ENCODE results near the gene CLIC4. TPM values are rescaled to one million over a fixed set of nuclear protein-coding genes. Genes with fewer than 3 reads are reported as not detected.
"Not testable (repeated sequence)": the region's sequence is repeated elsewhere in the genome, so short reads cannot be mapped to it uniquely, and the experiment has no call there.

The CLIC4 gene
- total and polyA plus RNA-seq, 8 donors: 12.0 to 86.7 (median 24.8) TPM

GRCh38 chr1:24803987-24804530, 58.8 kb downstream of the CLIC4 start:
- no peak for FAIRE-seq
- H3K27ac ChIP-seq: no peak overlapping the region
- DNase-seq: no peak
- no peaks in the 10 kb centered on the region for H3K27me3 ChIP-seq
- no peak for ATAC-seq
- no peak overlapping the region for H3K4me3 ChIP-seq
- H3K4me1 ChIP-seq: peaks cover 10 to 17% (median 11%) of the 10 kb centered on the region in 3 donors
- H3K36me3 ChIP-seq: no peaks in the 10 kb centered on the region
- H3K9me3 ChIP-seq: no peaks in the 10 kb centered on the region
- TF ChIP-seq, protein P1, sequence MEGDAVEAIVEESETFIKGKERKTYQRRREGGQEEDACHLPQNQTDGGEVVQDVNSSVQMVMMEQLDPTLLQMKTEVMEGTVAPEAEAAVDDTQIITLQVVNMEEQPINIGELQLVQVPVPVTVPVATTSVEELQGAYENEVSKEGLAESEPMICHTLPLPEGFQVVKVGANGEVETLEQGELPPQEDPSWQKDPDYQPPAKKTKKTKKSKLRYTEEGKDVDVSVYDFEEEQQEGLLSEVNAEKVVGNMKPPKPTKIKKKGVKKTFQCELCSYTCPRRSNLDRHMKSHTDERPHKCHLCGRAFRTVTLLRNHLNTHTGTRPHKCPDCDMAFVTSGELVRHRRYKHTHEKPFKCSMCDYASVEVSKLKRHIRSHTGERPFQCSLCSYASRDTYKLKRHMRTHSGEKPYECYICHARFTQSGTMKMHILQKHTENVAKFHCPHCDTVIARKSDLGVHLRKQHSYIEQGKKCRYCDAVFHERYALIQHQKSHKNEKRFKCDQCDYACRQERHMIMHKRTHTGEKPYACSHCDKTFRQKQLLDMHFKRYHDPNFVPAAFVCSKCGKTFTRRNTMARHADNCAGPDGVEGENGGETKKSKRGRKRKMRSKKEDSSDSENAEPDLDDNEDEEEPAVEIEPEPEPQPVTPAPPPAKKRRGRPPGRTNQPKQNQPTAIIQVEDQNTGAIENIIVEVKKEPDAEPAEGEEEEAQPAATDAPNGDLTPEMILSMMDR (IDR thresholded peaks at IDR 0.05): no peak
- intact Hi-C loops (cut with DNase I): no loop called here

DNA sequence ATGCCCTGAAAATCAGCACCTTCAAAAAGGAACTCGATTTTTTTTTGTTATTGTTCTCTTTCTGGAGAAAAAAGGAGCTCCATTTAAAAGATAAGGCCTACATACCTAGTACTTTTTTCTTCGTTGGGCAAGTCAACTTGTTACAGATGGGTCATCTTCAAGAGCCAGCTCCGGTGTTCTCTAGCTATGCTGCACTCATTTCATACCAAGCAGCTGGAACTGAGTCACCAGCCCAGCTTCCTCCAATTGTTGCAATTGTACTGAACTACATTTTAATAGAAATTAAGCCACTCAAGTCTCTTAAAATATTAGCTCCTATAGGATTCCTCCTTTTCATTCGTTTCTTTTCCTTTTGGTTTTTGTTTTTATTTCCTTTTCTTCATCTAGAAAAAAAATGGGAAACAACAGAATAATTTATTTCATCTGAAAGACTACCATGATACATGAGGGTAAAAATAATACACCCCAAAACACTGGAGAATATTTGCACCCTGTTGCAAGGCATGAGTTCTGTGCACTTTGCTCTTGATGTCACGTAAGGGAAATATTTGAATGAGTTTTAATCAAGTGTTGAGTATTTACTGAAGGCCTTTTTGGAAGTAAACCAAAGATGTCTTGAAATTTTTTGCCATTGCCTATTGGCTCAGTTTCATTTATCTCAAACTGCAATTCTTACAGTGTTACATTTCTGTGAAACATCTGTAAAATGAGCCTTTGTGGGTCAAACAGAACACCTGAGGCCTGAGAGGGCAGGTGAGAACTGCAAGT, 60.5 kb downstream of the CLIC4 start:
- peak overlapping the region in 1 of 4 donors; percentile 19 for H3K27ac ChIP-seq
- DNase-seq (no peak), ATAC-seq (peak in 3 of 4 donors; percentile 46 to 58 (median 49)), FAIRE-seq (no peak)
- H3K27me3 ChIP-seq: no peaks in the 10 kb centered on the region
- H3K36me3 ChIP-seq: no peaks in the 10 kb centered on the region
- 63 to 68% methylated on average over 5 of the region's 5 CpGs for WGBS, 2 donors
- H3K4me3 ChIP-seq: no peak overlapping the region
- TF ChIP-seq, protein P1 (IDR thresholded peaks at IDR 0.05): no peak
- H3K9me3 ChIP-seq: no peaks in the 10 kb centered on the region
- peaks cover 10 to 17% (median 11%) of the 10 kb centered on the region in 3 donors for H3K4me1 ChIP-seq
- intact Hi-C loops (cut with DNase I): no loop called here

DNA sequence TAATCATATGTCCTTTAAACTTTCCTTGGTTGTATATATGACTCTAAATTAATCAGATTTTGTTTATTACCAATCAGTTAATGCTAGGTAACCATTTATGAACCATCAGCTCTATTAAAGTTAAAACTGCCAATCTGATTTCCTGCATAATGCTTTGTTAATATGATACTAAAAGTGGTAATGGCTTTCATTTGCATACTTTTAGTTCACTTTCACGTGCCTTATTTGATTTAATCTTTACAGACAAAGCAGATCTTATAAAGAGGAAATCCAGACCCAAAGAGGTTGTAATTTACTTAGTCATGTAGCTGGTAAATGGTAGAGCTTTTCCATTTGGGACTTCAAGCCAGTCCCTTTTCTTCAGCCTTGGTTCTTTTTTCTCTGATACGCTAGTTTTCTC, 61.3 kb downstream of the CLIC4 start:
- Histone ChIP-seq H3K4me3 (no peak overlapping the region), H3K4me1 (peaks cover 10 to 17% (median 11%) of the 10 kb centered on the region in 3 donors), H3K36me3 (no peaks in the 10 kb centered on the region), H3K27me3 (no peaks in the 10 kb centered on the region), H3K27ac (no peak overlapping the region), H3K9me3 (no peaks in the 10 kb centered on the region)
- FAIRE-seq: no peak
- 61 to 68% methylated on average over 2 of the region's 2 CpGs for WGBS, 2 donors
- no peak for ATAC-seq
- TF ChIP-seq, protein P1 (IDR thresholded peaks at IDR 0.05): no peak
- no peak for DNase-seq
- intact Hi-C loops (cut with DNase I): no loop called here

GRCh38 chr1:24811494-24811893, 66.2 kb downstream of the CLIC4 start:
- intact Hi-C loops (cut with DNase I); H3K36me3 ChIP-seq; H3K9me3 ChIP-seq; ATAC-seq; H3K4me1 ChIP-seq; DNase-seq; H3K27ac ChIP-seq; H3K4me3 ChIP-seq; H3K27me3 ChIP-seq; FAIRE-seq: not testable (repeated sequence)
- 97 to 98% methylated on average over 3 of the region's 3 CpGs for WGBS, 2 donors

DNA sequence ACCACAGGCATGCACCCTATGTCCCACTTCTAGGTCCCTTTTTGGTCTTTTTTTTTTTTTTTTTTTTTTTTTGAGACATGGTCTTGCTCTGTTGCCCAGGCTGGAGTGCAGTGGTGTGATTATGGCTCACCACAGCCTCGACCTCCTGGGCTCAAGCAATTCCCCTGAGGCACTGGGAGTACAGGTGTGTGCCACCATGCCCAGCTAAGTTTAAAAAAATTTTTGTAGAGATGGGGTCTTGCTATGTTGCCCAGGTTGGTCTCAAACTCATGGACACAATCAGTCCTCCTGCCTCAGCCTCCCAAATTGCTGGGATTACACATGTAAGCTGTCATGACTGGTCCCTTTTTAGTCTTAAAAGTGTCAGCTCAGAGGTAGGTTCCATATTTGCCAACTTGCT, 75.0 kb downstream of the CLIC4 start:
- H3K27me3 ChIP-seq, H3K36me3 ChIP-seq, H3K27ac ChIP-seq, FAIRE-seq, DNase-seq, H3K4me1 ChIP-seq, ATAC-seq, H3K9me3 ChIP-seq, H3K4me3 ChIP-seq: not testable (repeated sequence)
- intact Hi-C loops (cut with DNase I): loop anchor here in 1 of 3 donors (10.0 kb wide), 1 partner anchor 65 kb away; no protein-coding TSS in a partner anchor
- 91 to 100% methylated on average over 1 of the region's 1 CpG for WGBS, 2 donors

GRCh38 chr1:24822887-24823286, 77.6 kb downstream of the CLIC4 start:
- no peaks in the 10 kb centered on the region for H3K4me1 ChIP-seq
- TF ChIP-seq, protein P1 (IDR thresholded peaks at IDR 0.05): no peak
- H3K4me3 ChIP-seq: no peak overlapping the region
- no peaks in the 10 kb centered on the region for H3K27me3 ChIP-seq
- ATAC-seq (no peak), FAIRE-seq (no peak), DNase-seq (no peak)
- no peaks in the 10 kb centered on the region for H3K36me3 ChIP-seq
- H3K9me3 ChIP-seq: no peaks in the 10 kb centered on the region
- intact Hi-C loops (cut with DNase I): loop anchor here in 1 of 3 donors (10.0 kb wide), 1 partner anchor 68 kb away; no protein-coding TSS in a partner anchor
- no peak overlapping the region for H3K27ac ChIP-seq

GRCh38 chr1:24823486-24823885, 78.2 kb downstream of the CLIC4 start:
- not testable (repeated sequence) for H3K27ac ChIP-seq
- intact Hi-C loops (cut with DNase I): loop anchor here in 1 of 3 donors (10.0 kb wide), 1 partner anchor 69 kb away; no protein-coding TSS in a partner anchor

More at GRCh38 chr1:24823486-24823885, 78.2 kb downstream of the CLIC4 start:
- ATAC-seq, H3K4me3 ChIP-seq, H3K27me3 ChIP-seq, H3K4me1 ChIP-seq, H3K36me3 ChIP-seq, H3K9me3 ChIP-seq, DNase-seq, FAIRE-seq: not testable (repeated sequence)
- WGBS, 2 donors: 93 to 97% methylated on average over 12 of the region's 12 CpGs

Measured in pancreas (tissue), 10 donors.